A549 (cell line): ENCODE results near the gene CTPS2. TPM values are rescaled to one million over a fixed set of nuclear protein-coding genes. Genes with fewer than 3 reads are reported as not detected.

Source experiments
- ATAC-seq, 2 experiments: fragments of 200-7000 bp in 1 of 2; fragments of >200 bp in 1 of 2; cut with Nextera tagmentation in 1 of 2; cut with Tn5 transposase in 1 of 2; 3 replicates each; pipeline versions ENCODE4 v1.8.0 to v1.9.1; 2018 to 2020; ENCODE audit warnings: mild to moderate bottlenecking in 1 of 2, moderate library complexity in 1 of 2
- CTCF ChIA-PET: fragments of 300-600 bp; sonication (Branson Sonifier 250); formaldehyde crosslinking; extraction: SDS; loops from one replicate; lab custom pipeline; 2021; ENCODE audit warnings: antibody characterized with exemption, inconsistent platforms; lab: Yijun Ruan, JAX
- POLR2A ChIA-PET: fragments of 350-600 bp; formaldehyde crosslinking; extraction: SDS; loops from one replicate; lab custom pipeline; 2021; ENCODE audit warnings: antibody characterized with exemption, inconsistent platforms; lab: Yijun Ruan, JAX
- DNase-seq, 2 experiments: peaks; one replicate each; pipeline versions ENCODE4 v3.0.0 to v3.0.0-alpha.2; 2011 to 2016; ENCODE audit warnings: low read depth in 1 of 2, low spot score in 1 of 2
- FAIRE-seq: peaks from 2 replicates; lab custom pipeline; 2011; peaks lifted over from hg19 to GRCh38; lab: Jason Lieb, UNC
- H3K27ac ChIP-seq, 2 experiments: fragments of >200 bp; sonication (Bioruptor Twin); formaldehyde crosslinking; 3 replicates each; pipeline ENCODE4 v1.5.1; 2016 to 2017
- H3K4me1 ChIP-seq: fragments of >200 bp; sonication (Bioruptor Twin); formaldehyde crosslinking; 3 replicates; pipeline ENCODE4 v1.6.1; 2016
- H3K4me2 ChIP-seq: fragments of >200 bp; sonication (Bioruptor Twin); formaldehyde crosslinking; 3 replicates; pipeline ENCODE4 v1.6.1; 2016
- H3K4me3 ChIP-seq: fragments of >200 bp; sonication (Bioruptor Twin); formaldehyde crosslinking; 3 replicates; pipeline ENCODE4 v1.5.1; 2016
- H3K9me3 ChIP-seq: fragments of >200 bp; sonication (Bioruptor Twin); formaldehyde crosslinking; 3 replicates; pipeline ENCODE4 v1.6.1; 2016
- BHLHE40 ChIP-seq: IDR thresholded peaks from 2 replicates; pipeline ENCODE4 v1.6.1; 2012; ENCODE audit warnings: low read depth, low read length, inconsistent platforms
- CBX8 ChIP-seq: fragments of 200-600 bp; sonication (generic); IDR thresholded peaks from 2 replicates; pipeline ENCODE4 v1.6.1; 2016
- CHD2 ChIP-seq: fragments of 150-350 bp; IDR thresholded peaks from 2 replicates; pipeline ENCODE4 v1.6.1; 2014; ENCODE audit warnings: low read length; ENCODE audit not compliant: partially characterized antibody
- FOSB ChIP-seq: fragments of 250-450 bp; sonication (Bioruptor Pico); IDR thresholded peaks from 2 replicates; pipeline ENCODE4 v1.5.0; 2020; ENCODE audit warnings: mild to moderate bottlenecking, moderate library complexity
- GATA3 ChIP-seq: IDR thresholded peaks from 2 replicates; pipeline ENCODE4 v1.6.1; 2012; ENCODE audit warnings: borderline replicate concordance
- HEYL ChIP-seq: fragments of 250-450 bp; sonication (Bioruptor Pico); IDR thresholded peaks from 2 replicates; pipeline ENCODE4 v1.8.0; 2021; ENCODE audit warnings: mild to moderate bottlenecking, moderate library complexity
- MAFK ChIP-seq: fragments of 450-650 bp; IDR thresholded peaks from 2 replicates; pipeline ENCODE4 v1.6.1; 2014; ENCODE audit not compliant: partially characterized antibody
- PHF8 ChIP-seq: fragments of 200-600 bp; sonication (generic); IDR thresholded peaks from 2 replicates; pipeline ENCODE4 v1.6.1; 2016; ENCODE audit warnings: low read depth, mild to moderate bottlenecking, antibody characterized with exemption, moderate library complexity, borderline replicate concordance
- POLR2A ChIP-seq: IDR thresholded peaks from 2 replicates; pipeline ENCODE4 v1.6.1; 2012; ENCODE audit warnings: mild to moderate bottlenecking, low read length
- POLR2AphosphoS2 ChIP-seq: conservative IDR thresholded peaks from 2 replicates; pipeline ENCODE4 v1.6.1; 2012; ENCODE audit warnings: low read length, improper control_type of control experiment, inconsistent platforms
- RAD21 ChIP-seq, 2 experiments: fragments of >200 bp in 1 of 2; sonication (Bioruptor Twin) in 1 of 2; formaldehyde crosslinking in 1 of 2; IDR thresholded peaks in 1 of 2; conservative IDR thresholded peaks in 1 of 2; 2 replicates in 1 of 2; 3 replicates in 1 of 2; pipeline ENCODE4 v1.6.1; 2012 to 2018; ENCODE audit warnings: inconsistent platforms in 1 of 2
- RCOR1 ChIP-seq: fragments of 150-350 bp; IDR thresholded peaks from 2 replicates; pipeline ENCODE4 v1.6.1; 2014; ENCODE audit warnings: antibody characterized with exemption, low read length, low read depth
- RNF2 ChIP-seq: fragments of 200-600 bp; sonication (generic); IDR thresholded peaks from 2 replicates; pipeline ENCODE4 v1.6.1; 2016; ENCODE audit warnings: low read depth, mild to moderate bottlenecking, antibody characterized with exemption, moderate library complexity, borderline replicate concordance
- SREBF2 ChIP-seq: fragments of 450-650 bp; IDR thresholded peaks from 2 replicates; pipeline ENCODE4 v1.6.1; 2014; ENCODE audit warnings: mild to moderate bottlenecking, moderate library complexity
- TFCP2L1 ChIP-seq: fragments of 250-450 bp; sonication (Bioruptor Pico); IDR thresholded peaks from 2 replicates; pipeline ENCODE4 v1.5.0; 2021; ENCODE audit warnings: mild to moderate bottlenecking
- TP53 ChIP-seq: fragments of 250-450 bp; sonication (Bioruptor Pico); IDR thresholded peaks from 2 replicates; pipeline ENCODE4 v1.5.0; 2021; ENCODE audit warnings: mild to moderate bottlenecking, moderate library complexity
- ZFP36 ChIP-seq: fragments of 450-650 bp; IDR thresholded peaks from 2 replicates; pipeline ENCODE4 v1.6.1; 2014; ENCODE audit warnings: borderline replicate concordance; ENCODE audit not compliant: partially characterized antibody
- WGBS: methylation state at CpG from one replicate; pipeline ENCODE4 v1.1.6; 2017; ENCODE audit errors: missing lambda C conversion rate; 5-methylcytosine and 5-hydroxymethylcytosine counted together
- polyA plus RNA-seq, 4 experiments: library from polyadenylated mRNA; depleted of rRNA in 3 of 4; stranded (reverse); fragments of >200 nt; fragmentation: RNase III in 1 of 4; extraction: RNeasy Plus Mini Kit Qiagen cat#74134 plus additional on column Dnase treatment in 1 of 4; gene quantifications; 2 replicates in 3 of 4; 3 replicates in 1 of 4; pipeline ENCODE4 v1.2.3, GENCODE V29; 2011 to 2017
- TF ChIP-seq, protein P1 (sequence below): fragments of >200 bp; sonication (Bioruptor Twin); formaldehyde crosslinking; IDR thresholded peaks from 2 replicates; pipeline ENCODE4 v1.6.1; 2016
- TF ChIP-seq, protein P2 (sequence below): fragments of >200 bp; sonication (Bioruptor Twin); formaldehyde crosslinking; IDR thresholded peaks from 3 replicates; pipeline ENCODE4 v1.5.1; 2016
- TF ChIP-seq, protein P3 (sequence below): IDR thresholded peaks from 2 replicates; pipeline ENCODE4 v1.6.1; 2012; ENCODE audit warnings: low read depth, borderline replicate concordance
- TF ChIP-seq, protein P4 (sequence below): fragments of 250-450 bp; sonication (Bioruptor Pico); IDR thresholded peaks from 2 replicates; pipeline ENCODE4 v1.5.0; 2021; ENCODE audit warnings: mild to moderate bottlenecking, moderate library complexity, borderline replicate concordance

The CTPS2 gene
- polyA plus RNA-seq, 2 of the 4 experiments (the other 2 are of a cell fraction) = 11.1 to 18.5 TPM

DNA sequence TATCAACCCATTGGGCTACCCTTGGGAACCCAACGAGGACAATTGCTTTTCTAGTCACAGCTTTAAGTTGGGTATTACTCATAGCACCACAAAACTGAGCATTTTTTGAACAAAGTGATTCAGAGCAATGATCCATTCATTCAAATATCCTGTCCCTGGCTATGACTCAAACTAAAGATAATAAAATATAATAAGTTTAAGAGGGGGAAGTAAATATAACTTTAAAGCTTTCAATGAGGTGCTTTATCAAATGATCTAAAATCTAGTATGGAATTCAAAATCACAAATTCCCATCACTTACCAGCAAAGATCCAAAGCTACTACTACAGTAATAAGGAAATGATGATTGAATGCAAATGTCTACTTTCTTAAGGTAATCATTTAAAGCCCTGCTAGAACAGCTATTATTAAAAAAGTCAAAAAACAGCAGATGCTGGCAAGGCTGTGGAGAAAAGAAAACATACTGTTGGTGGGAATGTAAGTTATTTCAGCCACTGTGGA, 102.3 kb downstream of the CTPS2 start:
- POLR2A ChIA-PET = no interaction called here
- no peak for TF ChIP-seq TFCP2L1 (CRISPR knock-in tag)
- TF ChIP-seq BHLHE40 = no peak
- no peak for TF ChIP-seq FOSB
- TF ChIP-seq SREBF2 = no peak
- no peak for TF ChIP-seq HEYL (CRISPR knock-in tag)
- no peak for TF ChIP-seq PHF8
- TF ChIP-seq CBX8 = no peak
- no peak for ATAC-seq
- FAIRE-seq = no peak
- H3K4me1 ChIP-seq = no peaks in the 10 kb centered on the region
- no peak for DNase-seq
- H3K4me3 ChIP-seq = no peak overlapping the region
- no peak overlapping the region for H3K4me2 ChIP-seq
- CTCF ChIA-PET = interaction anchor here (1.0 to 1.1 kb wide), 2 partner anchors 8 to 10 kb away, joined by 3 read pairs; no protein-coding TSS in a partner anchor
- no peak overlapping the region for H3K27ac ChIP-seq
- 62% methylated on average over 1 of the region's 1 CpG for WGBS
- no peaks in the 10 kb centered on the region for H3K9me3 ChIP-seq

DNA sequence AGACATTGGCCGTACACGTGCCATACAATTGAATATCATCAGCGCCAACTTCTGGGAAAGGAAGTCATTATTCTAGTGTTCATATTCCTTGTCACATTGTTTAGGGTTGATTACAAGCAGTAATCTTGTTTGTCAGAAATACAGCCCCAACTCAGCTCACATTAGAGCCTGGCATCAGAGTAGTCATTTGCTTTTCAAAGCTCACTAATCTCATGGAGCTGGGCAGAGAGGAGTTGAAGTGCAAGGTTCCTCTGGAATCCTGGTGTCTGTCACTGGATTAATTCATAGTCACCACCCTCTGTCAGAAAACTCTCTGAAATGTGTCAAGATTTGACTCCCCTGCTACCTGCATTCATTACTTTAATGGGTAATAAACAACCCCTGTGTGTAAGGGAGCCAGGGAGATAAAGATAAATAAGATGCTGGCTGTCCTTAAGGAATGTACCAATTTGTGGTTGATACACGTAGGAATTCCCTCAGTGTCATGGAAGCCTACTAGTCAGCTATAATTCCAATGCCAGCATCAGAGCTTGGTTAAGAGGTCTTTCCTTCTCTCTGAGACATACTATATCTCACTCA, 106.2 kb downstream of the CTPS2 start:
- Histone ChIP-seq H3K4me2 (no peak overlapping the region), H3K4me1 (no peaks in the 10 kb centered on the region), H3K4me3 (no peak overlapping the region), H3K27ac (no peak overlapping the region), H3K9me3 (no peaks in the 10 kb centered on the region)
- ChIA-PET POLR2A (no interaction called here), CTCF (no interaction called here)
- DNase-seq (no peak), ATAC-seq (no peak), FAIRE-seq (no peak)
- TF ChIP-seq, protein P1, sequence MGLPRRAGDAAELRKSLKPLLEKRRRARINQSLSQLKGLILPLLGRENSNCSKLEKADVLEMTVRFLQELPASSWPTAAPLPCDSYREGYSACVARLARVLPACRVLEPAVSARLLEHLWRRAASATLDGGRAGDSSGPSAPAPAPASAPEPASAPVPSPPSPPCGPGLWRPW = no peak
- TF ChIP-seq POLR2AphosphoS2 (no peak), TFCP2L1 (CRISPR knock-in tag) (no peak), MAFK (no peak)
- TF ChIP-seq, protein P2, sequence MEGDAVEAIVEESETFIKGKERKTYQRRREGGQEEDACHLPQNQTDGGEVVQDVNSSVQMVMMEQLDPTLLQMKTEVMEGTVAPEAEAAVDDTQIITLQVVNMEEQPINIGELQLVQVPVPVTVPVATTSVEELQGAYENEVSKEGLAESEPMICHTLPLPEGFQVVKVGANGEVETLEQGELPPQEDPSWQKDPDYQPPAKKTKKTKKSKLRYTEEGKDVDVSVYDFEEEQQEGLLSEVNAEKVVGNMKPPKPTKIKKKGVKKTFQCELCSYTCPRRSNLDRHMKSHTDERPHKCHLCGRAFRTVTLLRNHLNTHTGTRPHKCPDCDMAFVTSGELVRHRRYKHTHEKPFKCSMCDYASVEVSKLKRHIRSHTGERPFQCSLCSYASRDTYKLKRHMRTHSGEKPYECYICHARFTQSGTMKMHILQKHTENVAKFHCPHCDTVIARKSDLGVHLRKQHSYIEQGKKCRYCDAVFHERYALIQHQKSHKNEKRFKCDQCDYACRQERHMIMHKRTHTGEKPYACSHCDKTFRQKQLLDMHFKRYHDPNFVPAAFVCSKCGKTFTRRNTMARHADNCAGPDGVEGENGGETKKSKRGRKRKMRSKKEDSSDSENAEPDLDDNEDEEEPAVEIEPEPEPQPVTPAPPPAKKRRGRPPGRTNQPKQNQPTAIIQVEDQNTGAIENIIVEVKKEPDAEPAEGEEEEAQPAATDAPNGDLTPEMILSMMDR = no peak
- TF ChIP-seq, protein P3, sequence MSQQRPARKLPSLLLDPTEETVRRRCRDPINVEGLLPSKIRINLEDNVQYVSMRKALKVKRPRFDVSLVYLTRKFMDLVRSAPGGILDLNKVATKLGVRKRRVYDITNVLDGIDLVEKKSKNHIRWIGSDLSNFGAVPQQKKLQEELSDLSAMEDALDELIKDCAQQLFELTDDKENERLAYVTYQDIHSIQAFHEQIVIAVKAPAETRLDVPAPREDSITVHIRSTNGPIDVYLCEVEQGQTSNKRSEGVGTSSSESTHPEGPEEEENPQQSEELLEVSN = no peak
- 90% methylated on average over 4 of the region's 4 CpGs for WGBS

DNA sequence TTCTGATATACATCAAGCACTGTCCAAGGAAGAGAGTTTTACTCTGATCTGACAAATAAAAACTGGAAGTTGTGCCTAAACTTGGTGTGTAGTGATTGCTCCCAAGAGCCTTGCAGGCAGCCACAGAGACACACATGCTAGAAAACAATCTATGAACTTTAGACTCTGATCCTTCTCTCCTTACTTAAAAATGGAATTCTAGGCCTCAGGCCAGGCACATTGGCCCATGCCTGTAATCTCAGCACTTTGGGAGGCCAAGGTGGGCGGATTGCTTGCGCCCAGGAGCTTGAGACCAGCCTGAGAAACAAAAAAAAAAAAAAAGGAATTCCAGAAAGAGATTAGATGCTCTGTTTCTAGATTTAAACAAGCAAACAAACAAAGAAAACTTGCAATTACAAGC, 108.1 kb downstream of the CTPS2 start:
- no peak overlapping the region for H3K27ac ChIP-seq
- no peak overlapping the region for H3K4me3 ChIP-seq
- TF ChIP-seq CHD2 (no peak), HEYL (CRISPR knock-in tag) (no peak), ZFP36 (no peak), FOSB (no peak)
- H3K4me2 ChIP-seq = no peak overlapping the region
- H3K4me1 ChIP-seq = no peaks in the 10 kb centered on the region
- ChIA-PET POLR2A (no interaction called here), CTCF (interaction anchor here (0.7 kb wide), 1 partner anchor 256 kb away, joined by 4 read pairs; no protein-coding TSS in a partner anchor)
- FAIRE-seq (no peak), DNase-seq (no peak), ATAC-seq (no peak)
- H3K9me3 ChIP-seq = no peaks in the 10 kb centered on the region
- 100% methylated on average over 2 of the region's 2 CpGs for WGBS

DNA sequence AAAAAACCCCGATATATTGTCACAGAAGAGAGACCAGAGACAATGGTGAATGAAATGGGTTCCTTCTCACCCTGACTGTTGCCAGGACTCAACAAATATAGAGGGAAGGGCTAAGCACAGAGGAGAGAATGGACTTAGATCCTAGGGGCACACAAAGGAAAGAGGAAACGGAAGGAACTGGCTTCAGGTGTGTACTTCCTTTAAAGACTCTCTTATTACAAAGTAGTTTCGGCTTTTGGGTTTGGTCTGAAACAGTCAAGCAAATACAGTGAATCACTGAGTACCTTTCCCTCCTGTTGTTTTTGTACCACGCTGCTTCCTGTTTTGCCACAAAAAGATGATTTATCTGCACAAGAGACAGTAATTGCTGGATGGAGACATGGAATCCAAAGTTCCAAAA, 108.6 kb downstream of the CTPS2 start:
- no peak overlapping the region for H3K27ac ChIP-seq
- no peaks in the 10 kb centered on the region for H3K4me1 ChIP-seq
- FAIRE-seq = no peak
- no peak overlapping the region for H3K4me3 ChIP-seq
- no peaks in the 10 kb centered on the region for H3K9me3 ChIP-seq
- ChIA-PET POLR2A (no interaction called here), CTCF (interaction anchor here (0.7 kb wide), 1 partner anchor 255 kb away, joined by 4 read pairs; no protein-coding TSS in a partner anchor)
- no peak for DNase-seq
- WGBS = 86% methylated on average over 4 of the region's 4 CpGs
- no peak for ATAC-seq
- H3K4me2 ChIP-seq = no peak overlapping the region
- TF ChIP-seq SREBF2 (no peak), RAD21 (conservative IDR thresholded peaks at IDR 0.05 in 1 of 2, IDR thresholded peaks at IDR 0.05 in 1 of 2) (no peak), TP53 (no peak), RCOR1 (no peak), RNF2 (no peak), POLR2A (no peak), POLR2AphosphoS2 (no peak), GATA3 (no peak)
- TF ChIP-seq, protein P4, sequence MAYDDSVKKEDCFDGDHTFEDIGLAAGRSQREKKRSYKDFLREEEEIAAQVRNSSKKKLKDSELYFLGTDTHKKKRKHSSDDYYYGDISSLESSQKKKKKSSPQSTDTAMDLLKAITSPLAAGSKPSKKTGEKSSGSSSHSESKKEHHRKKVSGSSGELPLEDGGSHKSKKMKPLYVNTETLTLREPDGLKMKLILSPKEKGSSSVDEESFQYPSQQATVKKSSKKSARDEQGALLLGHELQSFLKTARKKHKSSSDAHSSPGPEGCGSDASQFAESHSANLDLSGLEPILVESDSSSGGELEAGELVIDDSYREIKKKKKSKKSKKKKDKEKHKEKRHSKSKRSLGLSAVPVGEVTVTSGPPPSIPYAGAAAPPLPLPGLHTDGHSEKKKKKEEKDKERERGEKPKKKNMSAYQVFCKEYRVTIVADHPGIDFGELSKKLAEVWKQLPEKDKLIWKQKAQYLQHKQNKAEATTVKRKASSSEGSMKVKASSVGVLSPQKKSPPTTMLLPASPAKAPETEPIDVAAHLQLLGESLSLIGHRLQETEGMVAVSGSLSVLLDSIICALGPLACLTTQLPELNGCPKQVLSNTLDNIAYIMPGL (CRISPR knock-in tag) = no peak
- TF ChIP-seq, protein P2 = no peak
- TF ChIP-seq, protein P3 = no peak
